Liver (tissue), 9 donors: ENCODE data around the gene UGT1A9. TPM values are rescaled to one million over a fixed set of nuclear protein-coding genes. Genes with fewer than 3 reads are reported as not detected.
A peak's percentile ranks its signal among the peaks of the same experiment; 100 is the strongest.
"Not testable (repeated sequence)": the region's sequence is repeated elsewhere in the genome, so short reads cannot be mapped to it uniquely, and the experiment has no call there.

ENCODE experiments used
- DNase-seq: peaks from one replicate; pipeline ENCODE4 v3.0.0-alpha.2; 2017; ENCODE audit warnings: low spot score
- H3K27ac ChIP-seq, 2 donors: one replicate each; pipeline ENCODE4 v1.7.0; 2013; ENCODE audit warnings: inconsistent platforms in 2 of 2, low read length in 2 of 2, control low read depth in 1 of 2, low read depth in 1 of 2, mild to moderate bottlenecking in 1 of 2
- H3K27me3 ChIP-seq, 4 donors: one replicate each; pipeline versions ENCODE4 v1.6.1 to v1.7.0; 2013; ENCODE audit warnings: low read length in 3 of 4, inconsistent platforms in 1 of 4, mild to moderate bottlenecking in 1 of 4, moderate library complexity in 1 of 4; ENCODE audit not compliant: control insufficient read depth in 4 of 4, insufficient read depth in 4 of 4
- H3K36me3 ChIP-seq, 4 donors: one replicate each; pipeline versions ENCODE4 v1.6.1 to v1.7.0; 2013; ENCODE audit warnings: low read length in 3 of 4, mild to moderate bottlenecking in 3 of 4, low read depth in 1 of 4, moderate library complexity in 1 of 4; ENCODE audit not compliant: control insufficient read depth in 4 of 4, insufficient read depth in 3 of 4
- H3K4me1 ChIP-seq, 4 donors: one replicate each; pipeline versions ENCODE4 v1.6.1 to v1.7.0; 2013; ENCODE audit warnings: low read length in 3 of 4, mild to moderate bottlenecking in 3 of 4, moderate library complexity in 1 of 4; ENCODE audit not compliant: control insufficient read depth in 4 of 4, insufficient read depth in 4 of 4
- H3K4me3 ChIP-seq, 3 donors: one replicate each; pipeline versions ENCODE4 v1.6.1 to v1.7.0; 2013; ENCODE audit warnings: low read length in 3 of 3, control low read depth in 1 of 3, low read depth in 1 of 3, mild to moderate bottlenecking in 1 of 3
- H3K9ac ChIP-seq, 2 donors: one replicate each; pipeline ENCODE4 v1.7.0; 2013; ENCODE audit warnings: low read length in 2 of 2, mild to moderate bottlenecking in 2 of 2, moderate library complexity in 2 of 2, control low read depth in 1 of 2, low read depth in 1 of 2
- H3K9me3 ChIP-seq, 4 donors: one replicate each; pipeline versions ENCODE4 v1.6.1 to v1.7.0; 2013; ENCODE audit warnings: low read length in 3 of 4; ENCODE audit not compliant: control insufficient read depth in 4 of 4
- EGR1 ChIP-seq, 2 donors: IDR thresholded peaks; 2 replicates each; pipeline ENCODE4 v1.6.1; 2016 to 2018; ENCODE audit warnings: antibody characterized with exemption in 2 of 2, low read depth in 2 of 2
- GABPA ChIP-seq, 2 donors: IDR thresholded peaks in 1 of 2; conservative IDR thresholded peaks in 1 of 2; 2 replicates each; pipeline ENCODE4 v1.6.1; 2016; ENCODE audit warnings: antibody characterized with exemption in 2 of 2, mild to moderate bottlenecking in 1 of 2, moderate library complexity in 1 of 2
- HNF4A ChIP-seq, 2 donors: conservative IDR thresholded peaks; 2 replicates each; pipeline ENCODE4 v1.6.1; 2016; ENCODE audit warnings: antibody characterized with exemption in 2 of 2, mild to moderate bottlenecking in 2 of 2
- HNF4G ChIP-seq: IDR thresholded peaks from 2 replicates; pipeline ENCODE4 v1.6.1; 2016; ENCODE audit warnings: antibody characterized with exemption
- JUND ChIP-seq, 2 donors: IDR thresholded peaks; 2 replicates each; pipeline ENCODE4 v1.6.1; 2016; ENCODE audit warnings: antibody characterized with exemption in 2 of 2
- NR2F2 ChIP-seq: IDR thresholded peaks from 2 replicates; pipeline ENCODE4 v1.6.1; 2016; ENCODE audit warnings: antibody characterized with exemption
- RAD21 ChIP-seq, 2 donors: IDR thresholded peaks; 2 replicates each; pipeline ENCODE4 v1.6.1; 2016; ENCODE audit warnings: antibody characterized with exemption in 2 of 2, mild to moderate bottlenecking in 2 of 2
- SP1 ChIP-seq: IDR thresholded peaks from 2 replicates; pipeline ENCODE4 v1.6.1; 2018; ENCODE audit warnings: antibody characterized with exemption, mild to moderate bottlenecking
- TAF1 ChIP-seq: conservative IDR thresholded peaks from 2 replicates; pipeline ENCODE4 v1.6.1; 2016; ENCODE audit warnings: antibody characterized with exemption, mild to moderate bottlenecking
- ZBTB33 ChIP-seq: IDR thresholded peaks from 2 replicates; pipeline ENCODE4 v1.6.1; 2016; ENCODE audit warnings: antibody characterized with exemption
- WGBS: extraction: QIAGEN DNeasy Blood & Tissue Kit; methylation state at CpG from one replicate; pipeline ENCODE4 v1.1.7; 2013; 5-methylcytosine and 5-hydroxymethylcytosine counted together
- polyA plus RNA-seq, 2 donors: library from polyadenylated mRNA; stranded (reverse) in 1 of 2; unstranded in 1 of 2; fragments of 200-250 nt in 1 of 2; fragments of >200 nt in 1 of 2; fragmentation: Nextera tagmentation in 1 of 2; extraction: Ambion mirVana in 1 of 2; gene quantifications; one replicate each; pipeline versions ENCODE4 v1.2.1 to v1.2.3, GENCODE V29; 2013 to 2015
- total RNA-seq, 2 donors: library from RNA; depleted of rRNA; stranded (reverse); fragments of >200 nt; gene quantifications; one replicate each; pipeline ENCODE4 v1.2.3, GENCODE V29; 2014
- TF ChIP-seq, protein P1 (sequence below): fragments of 150-350 bp; IDR thresholded peaks from 2 replicates; pipeline ENCODE4 v1.5.1; 2017; ENCODE audit warnings: improper control_type of control experiment, low read depth, low read length; ENCODE audit not compliant: missing input control
- TF ChIP-seq, protein P2 (sequence below): IDR thresholded peaks from 2 replicates; pipeline ENCODE4 v1.6.1; 2016; ENCODE audit warnings: antibody characterized with exemption, mild to moderate bottlenecking
- donor health status: healthy.
- donor health status: healthy.
- donor health status: healthy.
- donor health status: healthy.
- donor health status: healthy.

Gene UGT1A9
- total and polyA plus RNA-seq, 4 donors: 14.3 to 62.3 (median 23.8) TPM; not detected in 1

DNA sequence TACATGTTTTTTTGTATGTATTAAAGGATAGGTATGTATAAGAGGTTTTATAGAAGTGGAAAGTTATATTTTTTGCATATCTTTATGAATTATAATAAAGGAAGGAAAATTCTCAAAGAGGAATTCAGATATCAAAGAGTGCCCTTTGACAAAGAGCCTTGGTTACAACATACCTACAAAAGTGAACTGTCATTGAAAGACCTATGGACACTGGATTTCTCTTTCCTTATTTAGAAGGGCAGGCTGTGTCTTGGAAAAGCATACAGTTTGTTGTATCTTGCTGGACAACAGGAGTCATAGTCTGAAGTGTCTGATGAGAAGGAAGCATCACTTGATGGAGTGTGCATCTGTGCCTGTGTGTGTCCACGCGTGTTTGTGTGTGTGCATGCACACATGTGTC is 20.3 kb upstream of the UGT1A9 start:
- Histone ChIP-seq H3K27me3 (no peaks in the 10 kb centered on the region), H3K4me3 (no peak overlapping the region), H3K9me3 (no peaks in the 10 kb centered on the region), H3K36me3 (no peaks in the 10 kb centered on the region), H3K27ac (no peak overlapping the region), H3K4me1 (peaks cover 0 to 5% (median 0%) of the 10 kb centered on the region in 4 donors), H3K9ac (no peak overlapping the region)
- TF ChIP-seq HNF4G: no peak
- 95% methylated on average over 2 of the region's 2 CpGs for WGBS
- no peak for DNase-seq

GRCh38 chr2:233654501-233654900 is 17.2 kb upstream of the UGT1A9 start:
- H3K9me3 ChIP-seq: no peaks in the 10 kb centered on the region

DNA sequence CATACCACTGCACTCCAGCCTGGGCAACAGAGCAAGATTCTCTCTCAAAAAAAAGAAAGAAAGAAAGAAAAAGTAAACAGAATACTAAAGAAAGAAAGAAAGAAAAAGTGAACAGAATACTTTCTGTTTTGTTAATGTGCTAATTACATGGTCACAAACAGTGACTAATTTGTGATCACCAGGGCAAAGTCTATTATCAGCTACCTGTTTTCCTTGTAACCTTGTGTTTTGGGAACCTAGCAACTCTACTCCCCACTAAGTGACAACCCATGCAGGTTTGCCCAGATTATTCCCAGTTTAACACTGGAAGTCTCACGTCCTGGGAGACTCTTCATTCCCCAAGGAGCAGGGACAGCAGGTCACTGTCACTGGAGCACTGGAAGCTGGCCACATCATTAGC is 16.7 kb upstream of the UGT1A9 start:
- 71% methylated on average over 1 of the region's 1 CpG for WGBS
- Histone ChIP-seq H3K9ac (no peak overlapping the region), H3K4me1 (peaks cover 0 to 17% (median 11%) of the 10 kb centered on the region in 4 donors), H3K9me3 (no peaks in the 10 kb centered on the region), H3K4me3 (no peak overlapping the region), H3K27me3 (no peaks in the 10 kb centered on the region), H3K27ac (no peak overlapping the region), H3K36me3 (no peaks in the 10 kb centered on the region)
- peak in 1 of 2 donors; percentile 13 for TF ChIP-seq HNF4A (conservative IDR thresholded peaks at IDR 0.05)
- no peak for TF ChIP-seq NR2F2
- DNase-seq: no peak

More at GRCh38 chr2:233654501-233654900, 17.2 kb upstream of the UGT1A9 start:
- no peak overlapping the region for H3K27ac ChIP-seq
- peaks cover 0 to 17% (median 11%) of the 10 kb centered on the region in 4 donors for H3K4me1 ChIP-seq
- no peaks in the 10 kb centered on the region for H3K27me3 ChIP-seq
- no peak for DNase-seq
- 77% methylated on average over 6 of the region's 6 CpGs for WGBS
- no peak for TF ChIP-seq SP1
- TF ChIP-seq JUND (IDR thresholded peaks at IDR 0.05): no peak
- no peak for TF ChIP-seq HNF4G
- H3K36me3 ChIP-seq: no peaks in the 10 kb centered on the region
- H3K4me3 ChIP-seq: no peak overlapping the region
- H3K9ac ChIP-seq: no peak overlapping the region

- peaks cover 0 to 17% (median 11%) of the 10 kb centered on the region in 4 donors for H3K4me1 ChIP-seq
- not testable (repeated sequence) for H3K27ac ChIP-seq, H3K9me3 ChIP-seq, H3K9ac ChIP-seq, H3K4me3 ChIP-seq, DNase-seq, H3K27me3 ChIP-seq, H3K36me3 ChIP-seq
- WGBS: 96% methylated on average over 3 of the region's 3 CpGs
Measured at GRCh38 chr2:233655943-233656342, 15.8 kb upstream of the UGT1A9 start.

GRCh38 chr2:233656443-233656842 is 15.3 kb upstream of the UGT1A9 start:
- peaks cover 0 to 21% (median 14%) of the 10 kb centered on the region in 4 donors for H3K4me1 ChIP-seq
- H3K27me3 ChIP-seq: no peaks in the 10 kb centered on the region
- H3K36me3 ChIP-seq: no peaks in the 10 kb centered on the region
- WGBS: 91% methylated on average over 10 of the region's 10 CpGs
- no peak overlapping the region for H3K4me3 ChIP-seq
- no peak overlapping the region for H3K27ac ChIP-seq
- H3K9me3 ChIP-seq: no peaks in the 10 kb centered on the region
- DNase-seq: no peak
- H3K9ac ChIP-seq: no peak overlapping the region
- TF ChIP-seq HNF4A (conservative IDR thresholded peaks at IDR 0.05) (no peak), HNF4G (no peak), JUND (IDR thresholded peaks at IDR 0.05) (no peak), TAF1 (no peak), ZBTB33 (no peak), RAD21 (IDR thresholded peaks at IDR 0.05) (no peak), EGR1 (IDR thresholded peaks at IDR 0.05; ENCODE audit: low read depth in 2 of 2) (no peak), GABPA (IDR thresholded peaks at IDR 0.05 in 1 of 2, conservative IDR thresholded peaks at IDR 0.05 in 1 of 2) (no peak)
- TF ChIP-seq, protein P1, sequence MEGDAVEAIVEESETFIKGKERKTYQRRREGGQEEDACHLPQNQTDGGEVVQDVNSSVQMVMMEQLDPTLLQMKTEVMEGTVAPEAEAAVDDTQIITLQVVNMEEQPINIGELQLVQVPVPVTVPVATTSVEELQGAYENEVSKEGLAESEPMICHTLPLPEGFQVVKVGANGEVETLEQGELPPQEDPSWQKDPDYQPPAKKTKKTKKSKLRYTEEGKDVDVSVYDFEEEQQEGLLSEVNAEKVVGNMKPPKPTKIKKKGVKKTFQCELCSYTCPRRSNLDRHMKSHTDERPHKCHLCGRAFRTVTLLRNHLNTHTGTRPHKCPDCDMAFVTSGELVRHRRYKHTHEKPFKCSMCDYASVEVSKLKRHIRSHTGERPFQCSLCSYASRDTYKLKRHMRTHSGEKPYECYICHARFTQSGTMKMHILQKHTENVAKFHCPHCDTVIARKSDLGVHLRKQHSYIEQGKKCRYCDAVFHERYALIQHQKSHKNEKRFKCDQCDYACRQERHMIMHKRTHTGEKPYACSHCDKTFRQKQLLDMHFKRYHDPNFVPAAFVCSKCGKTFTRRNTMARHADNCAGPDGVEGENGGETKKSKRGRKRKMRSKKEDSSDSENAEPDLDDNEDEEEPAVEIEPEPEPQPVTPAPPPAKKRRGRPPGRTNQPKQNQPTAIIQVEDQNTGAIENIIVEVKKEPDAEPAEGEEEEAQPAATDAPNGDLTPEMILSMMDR: no peak
- TF ChIP-seq, protein P2, sequence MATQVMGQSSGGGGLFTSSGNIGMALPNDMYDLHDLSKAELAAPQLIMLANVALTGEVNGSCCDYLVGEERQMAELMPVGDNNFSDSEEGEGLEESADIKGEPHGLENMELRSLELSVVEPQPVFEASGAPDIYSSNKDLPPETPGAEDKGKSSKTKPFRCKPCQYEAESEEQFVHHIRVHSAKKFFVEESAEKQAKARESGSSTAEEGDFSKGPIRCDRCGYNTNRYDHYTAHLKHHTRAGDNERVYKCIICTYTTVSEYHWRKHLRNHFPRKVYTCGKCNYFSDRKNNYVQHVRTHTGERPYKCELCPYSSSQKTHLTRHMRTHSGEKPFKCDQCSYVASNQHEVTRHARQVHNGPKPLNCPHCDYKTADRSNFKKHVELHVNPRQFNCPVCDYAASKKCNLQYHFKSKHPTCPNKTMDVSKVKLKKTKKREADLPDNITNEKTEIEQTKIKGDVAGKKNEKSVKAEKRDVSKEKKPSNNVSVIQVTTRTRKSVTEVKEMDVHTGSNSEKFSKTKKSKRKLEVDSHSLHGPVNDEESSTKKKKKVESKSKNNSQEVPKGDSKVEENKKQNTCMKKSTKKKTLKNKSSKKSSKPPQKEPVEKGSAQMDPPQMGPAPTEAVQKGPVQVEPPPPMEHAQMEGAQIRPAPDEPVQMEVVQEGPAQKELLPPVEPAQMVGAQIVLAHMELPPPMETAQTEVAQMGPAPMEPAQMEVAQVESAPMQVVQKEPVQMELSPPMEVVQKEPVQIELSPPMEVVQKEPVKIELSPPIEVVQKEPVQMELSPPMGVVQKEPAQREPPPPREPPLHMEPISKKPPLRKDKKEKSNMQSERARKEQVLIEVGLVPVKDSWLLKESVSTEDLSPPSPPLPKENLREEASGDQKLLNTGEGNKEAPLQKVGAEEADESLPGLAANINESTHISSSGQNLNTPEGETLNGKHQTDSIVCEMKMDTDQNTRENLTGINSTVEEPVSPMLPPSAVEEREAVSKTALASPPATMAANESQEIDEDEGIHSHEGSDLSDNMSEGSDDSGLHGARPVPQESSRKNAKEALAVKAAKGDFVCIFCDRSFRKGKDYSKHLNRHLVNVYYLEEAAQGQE: no peak
